ENCODE measurements around the gene TMPRSS5. TPM values are rescaled to one million over a fixed set of nuclear protein-coding genes. Genes with fewer than 3 reads are reported as not detected.
"Not testable (repeated sequence)": the region's sequence is repeated elsewhere in the genome, so short reads cannot be mapped to it uniquely, and the experiment has no call there.

The TMPRSS5 gene
- total RNA-seq, 2 donors from 2014 or later, result 0.16 to 0.19 TPM

DNA sequence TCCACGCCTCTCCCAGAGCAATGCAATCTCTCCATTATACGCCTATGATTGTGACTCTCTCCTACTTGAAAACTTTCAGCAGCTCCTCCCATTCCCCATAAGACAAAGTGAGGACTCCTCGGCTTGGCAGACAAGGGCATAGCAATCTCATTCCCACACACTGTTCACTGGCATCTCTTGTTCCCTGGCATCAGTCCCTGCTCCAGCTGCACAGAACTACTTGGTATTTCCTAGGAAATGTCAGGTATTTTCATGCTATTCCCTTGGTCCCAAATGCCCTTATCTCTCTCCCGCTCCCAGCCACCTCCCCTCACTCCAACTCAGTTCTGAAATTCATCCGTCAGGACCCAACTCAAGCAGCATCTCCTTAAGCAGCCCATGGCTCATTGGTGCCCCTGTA is 28.4 kb downstream of the TMPRSS5 start:
- H3K36me3 ChIP-seq, result no peaks in the 10 kb centered on the region
- H3K27me3 ChIP-seq, result no peaks in the 10 kb centered on the region
- H3K4me3 ChIP-seq, result no peak overlapping the region
- no peak for TF ChIP-seq CTCF (IDR thresholded peaks at IDR 0.05)
- peaks cover 0 to 3% of the 10 kb centered on the region in 2 donors for H3K4me1 ChIP-seq
- no peaks in the 10 kb centered on the region for H3K9me3 ChIP-seq
- no peak for DNase-seq (ENCODE audit: low spot score)
- H3K27ac ChIP-seq, result no peak overlapping the region

- Histone ChIP-seq H3K4me3 (no peak overlapping the region), H3K27me3 (no peaks in the 10 kb centered on the region), H3K27ac (no peak overlapping the region), H3K9me3 (no peaks in the 10 kb centered on the region), H3K36me3 (no peaks in the 10 kb centered on the region), H3K4me1 (peaks cover 0 to 3% of the 10 kb centered on the region in 2 donors)
- TF ChIP-seq CTCF (IDR thresholded peaks at IDR 0.05), result no peak
- no peak for DNase-seq (ENCODE audit: low spot score)
Observed at GRCh38 chr11:113675565-113675964, 30.5 kb downstream of the TMPRSS5 start.

- H3K27me3 ChIP-seq, result no peaks in the 10 kb centered on the region
- H3K36me3 ChIP-seq, result no peaks in the 10 kb centered on the region
- no peak overlapping the region for H3K27ac ChIP-seq
- H3K4me1 ChIP-seq, result peaks cover 0 to 3% of the 10 kb centered on the region in 2 donors
- no peaks in the 10 kb centered on the region for H3K9me3 ChIP-seq
- no peak overlapping the region for H3K4me3 ChIP-seq
- no peak for TF ChIP-seq CTCF (IDR thresholded peaks at IDR 0.05)
- DNase-seq (ENCODE audit: low spot score), result no peak
Observed at GRCh38 chr11:113675003-113675561, 31.0 kb downstream of the TMPRSS5 start.

GRCh38 chr11:113674397-113674685 is 31.8 kb downstream of the TMPRSS5 start:
- Histone ChIP-seq H3K27ac (no peak overlapping the region), H3K9me3 (no peaks in the 10 kb centered on the region), H3K4me1 (peaks cover 0 to 3% of the 10 kb centered on the region in 2 donors), H3K36me3 (no peaks in the 10 kb centered on the region), H3K27me3 (no peaks in the 10 kb centered on the region), H3K4me3 (no peak overlapping the region)
- DNase-seq (ENCODE audit: low spot score), result no peak
- no peak for TF ChIP-seq CTCF (IDR thresholded peaks at IDR 0.05)

DNA sequence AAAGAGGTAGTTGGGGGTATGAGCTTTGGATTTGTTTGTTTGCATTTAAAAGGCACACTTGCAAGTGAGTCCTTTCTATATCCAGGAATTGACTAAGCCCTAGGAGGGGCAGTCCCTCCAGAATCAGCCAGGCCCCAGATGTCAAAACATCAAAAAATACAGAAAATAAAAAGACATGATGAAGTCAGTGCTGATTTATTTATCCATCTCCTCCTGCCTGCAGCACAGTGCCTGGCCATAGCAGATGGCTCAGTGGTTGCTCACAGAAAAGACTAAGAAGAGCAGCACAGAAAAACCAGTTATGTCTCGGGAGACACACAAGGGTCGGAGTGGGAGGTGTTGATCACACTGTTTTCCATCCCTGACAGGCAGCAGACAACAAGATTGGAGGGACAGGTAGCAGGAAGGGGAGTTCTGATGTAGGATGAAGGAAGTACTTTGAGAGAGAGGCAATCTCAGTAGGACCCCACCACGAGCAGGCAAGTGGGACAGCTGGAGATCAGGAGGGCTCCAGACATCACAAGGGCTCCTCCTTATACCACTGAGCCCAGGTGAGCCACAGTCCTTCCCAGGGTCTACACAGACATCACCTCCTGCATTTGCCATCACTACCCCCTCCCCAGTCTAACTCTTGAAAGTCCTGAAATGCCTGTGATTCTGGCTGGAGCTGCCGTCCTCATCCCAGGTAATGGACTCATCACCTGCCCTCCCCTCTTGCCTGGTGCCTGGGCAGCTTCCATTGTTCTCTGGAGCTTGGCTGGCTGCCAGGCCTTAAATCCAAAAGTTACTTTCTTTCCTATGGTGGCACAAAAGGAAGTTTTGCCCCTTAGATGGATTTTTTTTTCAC is 32.3 kb downstream of the TMPRSS5 start:
- no peak for TF ChIP-seq CTCF (IDR thresholded peaks at IDR 0.05)
- Histone ChIP-seq H3K36me3 (no peaks in the 10 kb centered on the region), H3K4me3 (no peak overlapping the region), H3K27me3 (no peaks in the 10 kb centered on the region), H3K9me3 (no peaks in the 10 kb centered on the region), H3K4me1 (peaks cover 0 to 3% of the 10 kb centered on the region in 2 donors), H3K27ac (no peak overlapping the region)
- DNase-seq (ENCODE audit: low spot score), result no peak

DNA sequence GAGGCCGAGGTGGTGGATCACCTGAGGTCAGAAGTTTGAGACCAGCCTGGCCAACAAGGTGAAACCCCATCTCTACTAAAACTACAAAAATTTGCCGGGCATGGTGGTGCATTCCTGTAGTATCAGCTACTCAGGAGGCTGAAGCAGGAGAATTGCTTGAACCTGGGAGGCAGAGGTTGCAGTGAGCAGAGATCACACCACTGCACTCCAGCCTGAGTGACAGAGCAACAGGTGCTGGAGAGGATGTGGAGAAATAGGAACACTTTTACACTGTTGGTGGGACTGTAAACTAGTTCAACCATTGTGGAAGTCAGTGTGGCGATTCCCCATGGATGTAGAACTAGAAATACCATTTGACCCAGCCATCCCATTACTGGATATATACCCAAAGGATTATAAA is 34.2 kb downstream of the TMPRSS5 start:
- not testable (repeated sequence) for H3K36me3 ChIP-seq; H3K27me3 ChIP-seq; H3K27ac ChIP-seq; H3K9me3 ChIP-seq; DNase-seq (ENCODE audit: low spot score); H3K4me1 ChIP-seq; H3K4me3 ChIP-seq
